Measurements from ENCODE around the gene OSTN. TPM values are rescaled to one million over a fixed set of nuclear protein-coding genes. Genes with fewer than 3 reads are reported as not detected.

OSTN gene
- total and polyA plus RNA-seq, 2 of the 13 experiments (the other 11 are each of a cell fraction or from before 2014, with no cell fraction given) = not detected

DNA sequence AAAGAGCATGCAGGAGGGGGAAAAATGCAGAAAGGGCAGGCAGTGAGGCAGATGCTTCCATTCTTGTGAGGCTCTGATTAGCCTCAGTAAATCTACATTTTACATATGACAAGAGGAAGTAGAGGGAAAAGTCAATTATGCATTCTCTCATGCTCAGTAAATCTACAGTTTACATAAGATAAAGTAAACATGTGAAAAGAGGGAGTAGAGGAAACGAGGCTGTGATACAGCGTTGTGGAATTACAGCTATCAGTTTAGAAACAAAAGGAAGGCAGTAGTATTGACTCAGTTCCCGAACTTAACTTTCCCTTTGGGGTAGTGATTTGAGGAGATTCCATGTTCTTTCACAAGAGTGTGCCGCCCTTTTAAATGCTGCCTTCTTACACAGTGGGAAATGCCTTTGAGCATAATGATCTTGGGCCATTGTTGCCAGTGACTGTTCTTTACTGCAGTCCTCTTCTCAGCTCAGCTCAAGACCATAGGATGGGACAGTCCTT, 39.3 kb downstream of the OSTN start:
- peaks cover 11% of the 10 kb centered on the region for H3K4me1 ChIP-seq (ENCODE audit: insufficient read depth, low read length)
- intact Hi-C loops (cut with micrococcal nuclease; ENCODE audit: unreplicated experiment) = no loop called here
- no TSS peak for BruUV-seq (replicated peaks)
- in situ Hi-C loops (cut with HindIII; ENCODE audit: extremely low pct_ligation_motif_present, low pct_unique_long_range_greater_than_20kb) = no loop called here
- no peak overlapping the region for H3K4me2 ChIP-seq (ENCODE audit: low read depth, low read length)
- POLR2A ChIA-PET = no interaction called here
- peak; percentile 43; the same call in 2 of the 3 replicates for ATAC-seq
- no peak for FAIRE-seq
- no peaks in the 10 kb centered on the region for H4K20me1 ChIP-seq (ENCODE audit: insufficient read depth, low read length)
- 3% methylated on average over 4 of the region's 4 CpGs for WGBS (ENCODE audit: low lambda C conversion rate)
- no peaks in the 10 kb centered on the region for H3K79me2 ChIP-seq (ENCODE audit: insufficient read depth, low read length)
- H2AFZ ChIP-seq (ENCODE audit: low read length) = no peak overlapping the region
- CTCF ChIA-PET (ENCODE audit: low intra/inter-chr PET ratio, low total read pairs) = no interaction called here
- no peak overlapping the region for H3K27ac ChIP-seq (ENCODE audit: extremely low read length, insufficient read depth, low read length)
- no peaks in the 10 kb centered on the region for H3K9me3 ChIP-seq (ENCODE audit: low read length)
- DNase-seq (ENCODE audit: low spot score) = peak; percentile 29
- no peaks in the 10 kb centered on the region for H3K36me3 ChIP-seq (replicated peaks in 1 of 2; ENCODE audit: control insufficient read depth in 1 of 2, insufficient read depth in 2 of 2, low read length in 2 of 2)
- H3K27me3 ChIP-seq (ENCODE audit: control insufficient read depth in 1 of 2, insufficient read depth in 2 of 2, low read length in 2 of 2) = no peaks in the 10 kb centered on the region; a peak in 1 of 5 replicates
- H3K9ac ChIP-seq (ENCODE audit: insufficient read depth, low read depth, low read length) = no peak overlapping the region
- H3K4me3 ChIP-seq (replicated peaks in 1 of 3; ENCODE audit: insufficient read depth in 1 of 3, low read depth in 2 of 3, low read length in 3 of 3) = no peak overlapping the region
- TF ChIP-seq ATF1 (CRISPR knock-in tag; IDR thresholded peaks at IDR 0.05) = no peak
- TF ChIP-seq, protein P1, sequence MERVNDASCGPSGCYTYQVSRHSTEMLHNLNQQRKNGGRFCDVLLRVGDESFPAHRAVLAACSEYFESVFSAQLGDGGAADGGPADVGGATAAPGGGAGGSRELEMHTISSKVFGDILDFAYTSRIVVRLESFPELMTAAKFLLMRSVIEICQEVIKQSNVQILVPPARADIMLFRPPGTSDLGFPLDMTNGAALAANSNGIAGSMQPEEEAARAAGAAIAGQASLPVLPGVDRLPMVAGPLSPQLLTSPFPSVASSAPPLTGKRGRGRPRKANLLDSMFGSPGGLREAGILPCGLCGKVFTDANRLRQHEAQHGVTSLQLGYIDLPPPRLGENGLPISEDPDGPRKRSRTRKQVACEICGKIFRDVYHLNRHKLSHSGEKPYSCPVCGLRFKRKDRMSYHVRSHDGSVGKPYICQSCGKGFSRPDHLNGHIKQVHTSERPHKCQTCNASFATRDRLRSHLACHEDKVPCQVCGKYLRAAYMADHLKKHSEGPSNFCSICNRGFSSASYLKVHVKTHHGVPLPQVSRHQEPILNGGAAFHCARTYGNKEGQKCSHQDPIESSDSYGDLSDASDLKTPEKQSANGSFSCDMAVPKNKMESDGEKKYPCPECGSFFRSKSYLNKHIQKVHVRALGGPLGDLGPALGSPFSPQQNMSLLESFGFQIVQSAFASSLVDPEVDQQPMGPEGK (CRISPR knock-in tag; IDR thresholded peaks at IDR 0.05) = no peak
- TF ChIP-seq ZNF878 (CRISPR knock-in tag; IDR thresholded peaks at IDR 0.05) = no peak
- no peak for TF ChIP-seq SNRNP70 (IDR thresholded peaks at IDR 0.05; ENCODE audit: low read depth, low read length)
- TF ChIP-seq SOX6 (IDR thresholded peaks at IDR 0.05) = no peak
- TF ChIP-seq SOX6 (CRISPR knock-in tag; IDR thresholded peaks at IDR 0.05) = 0 out of 2 replicates have a peak, but pooled peaks have one; percentile 15
- 0 out of 2 replicates have a peak, but pooled peaks have one; percentile 26 for TF ChIP-seq FOSL2 (CRISPR knock-in tag; IDR thresholded peaks at IDR 0.05)
- no peak for TF ChIP-seq ZNF350 (CRISPR knock-in tag; IDR thresholded peaks at IDR 0.05; ENCODE audit: borderline replicate concordance, low read depth)
- no peak for TF ChIP-seq ZNF816 (CRISPR knock-in tag; IDR thresholded peaks at IDR 0.05; ENCODE audit: borderline replicate concordance)
- TF ChIP-seq ARNT2 (CRISPR knock-in tag; IDR thresholded peaks at IDR 0.05; ENCODE audit: low read depth) = no peak
- no peak for TF ChIP-seq ZNF567 (CRISPR knock-in tag; IDR thresholded peaks at IDR 0.05; ENCODE audit: borderline replicate concordance)
- TF ChIP-seq SMARCE1 (IDR thresholded peaks at IDR 0.05; ENCODE audit: borderline replicate concordance) = no peak
- no peak for TF ChIP-seq ZNF790 (CRISPR knock-in tag; IDR thresholded peaks at IDR 0.05; ENCODE audit: borderline replicate concordance)
- no peak for TF ChIP-seq ZNF747 (CRISPR knock-in tag; IDR thresholded peaks at IDR 0.05; ENCODE audit: borderline replicate concordance)
- TF ChIP-seq, protein P2, sequence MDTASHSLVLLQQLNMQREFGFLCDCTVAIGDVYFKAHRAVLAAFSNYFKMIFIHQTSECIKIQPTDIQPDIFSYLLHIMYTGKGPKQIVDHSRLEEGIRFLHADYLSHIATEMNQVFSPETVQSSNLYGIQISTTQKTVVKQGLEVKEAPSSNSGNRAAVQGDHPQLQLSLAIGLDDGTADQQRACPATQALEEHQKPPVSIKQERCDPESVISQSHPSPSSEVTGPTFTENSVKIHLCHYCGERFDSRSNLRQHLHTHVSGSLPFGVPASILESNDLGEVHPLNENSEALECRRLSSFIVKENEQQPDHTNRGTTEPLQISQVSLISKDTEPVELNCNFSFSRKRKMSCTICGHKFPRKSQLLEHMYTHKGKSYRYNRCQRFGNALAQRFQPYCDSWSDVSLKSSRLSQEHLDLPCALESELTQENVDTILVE (CRISPR knock-in tag; IDR thresholded peaks at IDR 0.05) = no peak
- no peak for TF ChIP-seq CREM (IDR thresholded peaks at IDR 0.05)
- no peak for TF ChIP-seq CREM (CRISPR knock-in tag; IDR thresholded peaks at IDR 0.05)
- no peak for TF ChIP-seq ZBTB39 (CRISPR knock-in tag; IDR thresholded peaks at IDR 0.05)
- no peak for TF ChIP-seq ZBTB20 (CRISPR knock-in tag; IDR thresholded peaks at IDR 0.05; ENCODE audit: borderline replicate concordance, low read depth)
- TF ChIP-seq ZNF101 (CRISPR knock-in tag; IDR thresholded peaks at IDR 0.05; ENCODE audit: borderline replicate concordance, low read depth) = no peak
- no peak for TF ChIP-seq ZNF460 (CRISPR knock-in tag; IDR thresholded peaks at IDR 0.05; ENCODE audit: borderline replicate concordance)
- no peak for TF ChIP-seq TAF15 (IDR thresholded peaks at IDR 0.05; ENCODE audit: low read depth, low read length, poor library complexity, severe bottlenecking)

Measured in HepG2 (cell line).